ENCODE data around the gene DDHD1. TPM values are rescaled to one million over a fixed set of nuclear protein-coding genes. Genes with fewer than 3 reads are reported as not detected.

Gene DDHD1
- polyA plus RNA-seq, 1 experiment = 16.7 TPM

DNA sequence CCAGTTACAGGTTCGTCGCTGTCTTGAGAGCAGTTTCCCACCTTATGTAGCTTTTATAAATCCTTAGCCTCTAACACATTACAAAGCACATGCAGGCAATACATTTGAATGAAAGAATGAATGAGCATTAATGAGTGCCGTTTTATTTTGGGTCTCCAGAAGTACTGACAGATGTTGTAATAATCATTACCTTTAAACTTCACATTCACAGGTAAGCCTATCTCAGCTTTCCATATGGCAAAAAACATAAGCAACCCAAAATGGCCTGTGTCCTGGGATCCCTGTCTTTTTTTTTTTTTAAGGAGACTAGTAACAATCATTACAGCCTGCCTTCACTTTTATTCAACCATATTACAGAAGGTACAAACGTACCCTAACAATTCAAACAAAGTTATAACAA lies 149.3 kb downstream of the DDHD1 start:
- DNase-seq (ENCODE audit: low read depth, low spot score) = no peak
- H3K9me3 ChIP-seq (ENCODE audit: control insufficient read depth, insufficient read depth, low read length) = no peaks in the 10 kb centered on the region
- no peaks in the 10 kb centered on the region for H3K27me3 ChIP-seq (ENCODE audit: control insufficient read depth, insufficient read depth, low read length)
- POLR2A ChIA-PET = no interaction called here
- CTCF ChIA-PET = no interaction called here
- H3K4me3 ChIP-seq (ENCODE audit: low read depth, low read length) = no peak overlapping the region
- TF ChIP-seq, protein P1, sequence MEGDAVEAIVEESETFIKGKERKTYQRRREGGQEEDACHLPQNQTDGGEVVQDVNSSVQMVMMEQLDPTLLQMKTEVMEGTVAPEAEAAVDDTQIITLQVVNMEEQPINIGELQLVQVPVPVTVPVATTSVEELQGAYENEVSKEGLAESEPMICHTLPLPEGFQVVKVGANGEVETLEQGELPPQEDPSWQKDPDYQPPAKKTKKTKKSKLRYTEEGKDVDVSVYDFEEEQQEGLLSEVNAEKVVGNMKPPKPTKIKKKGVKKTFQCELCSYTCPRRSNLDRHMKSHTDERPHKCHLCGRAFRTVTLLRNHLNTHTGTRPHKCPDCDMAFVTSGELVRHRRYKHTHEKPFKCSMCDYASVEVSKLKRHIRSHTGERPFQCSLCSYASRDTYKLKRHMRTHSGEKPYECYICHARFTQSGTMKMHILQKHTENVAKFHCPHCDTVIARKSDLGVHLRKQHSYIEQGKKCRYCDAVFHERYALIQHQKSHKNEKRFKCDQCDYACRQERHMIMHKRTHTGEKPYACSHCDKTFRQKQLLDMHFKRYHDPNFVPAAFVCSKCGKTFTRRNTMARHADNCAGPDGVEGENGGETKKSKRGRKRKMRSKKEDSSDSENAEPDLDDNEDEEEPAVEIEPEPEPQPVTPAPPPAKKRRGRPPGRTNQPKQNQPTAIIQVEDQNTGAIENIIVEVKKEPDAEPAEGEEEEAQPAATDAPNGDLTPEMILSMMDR (IDR thresholded peaks at IDR 0.05; ENCODE audit: low read depth, low read length) = no peak
- H3K27ac ChIP-seq (ENCODE audit: low read depth, low read length) = no peak overlapping the region

- H3K27me3 ChIP-seq (ENCODE audit: control insufficient read depth, insufficient read depth, low read length) = no peaks in the 10 kb centered on the region
- CTCF ChIA-PET = interaction anchor here (0.6 to 1.1 kb wide), 3 partner anchors 20 to 175 kb away, joined by 3 to 8 read pairs (median 3); no protein-coding TSS in a partner anchor
- no peak for DNase-seq (ENCODE audit: low read depth, low spot score)
- TF ChIP-seq, protein P1 (IDR thresholded peaks at IDR 0.05; ENCODE audit: low read depth, low read length) = no peak
- H3K4me3 ChIP-seq (ENCODE audit: low read depth, low read length) = no peak overlapping the region
- POLR2A ChIA-PET = no interaction called here
- no peaks in the 10 kb centered on the region for H3K9me3 ChIP-seq (ENCODE audit: control insufficient read depth, insufficient read depth, low read length)
- H3K27ac ChIP-seq (ENCODE audit: low read depth, low read length) = no peak overlapping the region
Observed at GRCh38 chr14:53002576-53002975, 150.5 kb downstream of the DDHD1 start.

DNA sequence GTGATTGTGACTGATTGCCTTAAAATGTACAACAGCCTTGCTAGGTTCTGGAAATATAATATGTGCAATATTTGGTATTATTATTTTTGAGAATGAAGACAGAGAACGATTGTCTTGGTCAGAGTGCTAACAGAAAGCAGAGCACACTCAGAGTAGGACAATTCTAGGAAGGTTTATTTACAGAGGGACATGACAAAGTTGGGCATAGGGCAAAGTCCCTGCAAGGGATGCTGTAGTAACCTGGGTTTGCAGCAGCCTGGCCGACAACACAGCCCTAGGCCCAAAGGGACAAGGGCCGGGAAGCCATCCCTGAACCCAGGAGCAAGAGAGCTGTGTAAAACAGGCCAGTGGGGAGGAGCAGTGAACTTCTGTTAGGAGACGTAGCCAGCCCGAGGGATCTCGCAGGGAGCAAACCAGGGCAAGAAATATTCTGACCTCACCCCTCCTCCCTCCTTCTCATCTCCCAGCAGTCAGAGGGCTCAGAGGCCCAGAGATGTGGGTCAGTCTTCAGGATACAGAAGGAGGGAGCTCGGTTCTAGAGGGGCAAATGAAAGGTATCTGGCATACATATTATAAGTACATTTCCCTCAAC lies 151.2 kb downstream of the DDHD1 start:
- no peaks in the 10 kb centered on the region for H3K27me3 ChIP-seq (ENCODE audit: control insufficient read depth, insufficient read depth, low read length)
- DNase-seq (ENCODE audit: low read depth, low spot score) = no peak
- TF ChIP-seq, protein P1 (IDR thresholded peaks at IDR 0.05; ENCODE audit: low read depth, low read length) = no peak
- POLR2A ChIA-PET = no interaction called here
- CTCF ChIA-PET = interaction anchor here (0.6 to 1.1 kb wide), 2 partner anchors 19 to 53 kb away, joined by 3 to 8 read pairs; no protein-coding TSS in a partner anchor
- no peaks in the 10 kb centered on the region for H3K9me3 ChIP-seq (ENCODE audit: control insufficient read depth, insufficient read depth, low read length)
- H3K27ac ChIP-seq (ENCODE audit: low read depth, low read length) = no peak overlapping the region
- H3K4me3 ChIP-seq (ENCODE audit: low read depth, low read length) = no peak overlapping the region

DNA sequence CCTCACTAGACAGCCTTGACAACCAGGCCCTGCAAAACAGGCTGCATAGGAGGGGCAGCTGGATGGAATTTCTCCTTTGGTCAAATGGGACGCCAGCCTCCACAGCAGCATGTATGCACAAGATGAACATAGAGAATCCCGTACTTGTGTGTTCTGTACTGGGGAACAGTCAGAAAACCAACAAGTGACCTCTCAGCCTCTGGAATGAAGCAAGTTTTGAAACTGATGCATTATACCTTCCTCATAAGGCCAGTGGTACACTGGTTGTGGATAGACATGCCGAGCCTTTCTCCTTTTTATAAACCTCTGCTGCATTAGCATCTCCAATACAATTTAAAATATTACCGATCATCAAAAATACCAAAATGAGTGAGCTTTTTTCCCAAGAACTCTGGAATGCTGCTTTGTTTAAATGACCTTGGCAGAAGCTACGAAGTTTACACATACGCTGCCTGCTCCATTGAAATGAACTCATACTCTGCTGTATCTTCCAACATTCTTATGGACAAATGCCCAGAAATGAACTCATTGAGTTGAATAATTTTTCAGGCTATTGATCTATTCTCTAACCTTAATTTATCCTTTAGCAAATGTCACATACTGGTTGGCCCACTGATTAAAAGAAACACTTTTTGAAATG lies 154.6 kb downstream of the DDHD1 start:
- DNase-seq (ENCODE audit: low read depth, low spot score) = peak; percentile 88
- TF ChIP-seq, protein P1 (IDR thresholded peaks at IDR 0.05; ENCODE audit: low read depth, low read length) = no peak
- no peaks in the 10 kb centered on the region for H3K9me3 ChIP-seq (ENCODE audit: control insufficient read depth, insufficient read depth, low read length)
- H3K27me3 ChIP-seq (ENCODE audit: control insufficient read depth, insufficient read depth, low read length) = no peaks in the 10 kb centered on the region
- POLR2A ChIA-PET = interaction anchor here (1.1 kb wide), 1 partner anchor 13 kb away, joined by 6 read pairs; no protein-coding TSS in a partner anchor
- CTCF ChIA-PET = interaction anchor here (1.3 kb wide), 1 partner anchor 57 kb away, joined by 3 read pairs; no protein-coding TSS in a partner anchor
- peak overlapping the region; percentile 21; the same call in 1 of the 2 replicates for H3K4me3 ChIP-seq (ENCODE audit: low read depth, low read length)
- H3K27ac ChIP-seq (ENCODE audit: low read depth, low read length) = peak overlapping the region; percentile 92

DNA sequence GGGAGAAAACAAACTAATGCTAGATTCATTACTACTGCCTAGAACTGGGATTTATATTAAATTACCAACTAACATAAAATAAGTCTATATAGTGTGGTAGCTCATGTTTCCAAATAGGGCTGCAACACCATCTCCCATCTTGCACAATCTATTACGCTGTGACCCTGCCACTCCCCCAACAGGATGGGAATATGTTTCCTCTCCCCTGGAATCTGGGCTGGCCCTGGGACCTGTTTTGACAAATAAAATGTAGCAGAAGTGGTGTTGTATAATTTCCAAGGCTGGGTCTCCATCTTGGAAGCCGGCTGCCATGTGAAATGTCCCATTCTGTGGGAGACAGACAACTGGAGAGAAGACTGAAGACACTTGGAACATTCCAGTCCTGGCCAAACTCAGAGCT lies 156.6 kb downstream of the DDHD1 start:
- TF ChIP-seq, protein P1 (IDR thresholded peaks at IDR 0.05; ENCODE audit: low read depth, low read length) = no peak
- H3K27me3 ChIP-seq (ENCODE audit: control insufficient read depth, insufficient read depth, low read length) = no peaks in the 10 kb centered on the region
- H3K27ac ChIP-seq (ENCODE audit: low read depth, low read length) = no peak overlapping the region
- POLR2A ChIA-PET = no interaction called here
- DNase-seq (ENCODE audit: low read depth, low spot score) = no peak
- CTCF ChIA-PET = no interaction called here
- H3K4me3 ChIP-seq (ENCODE audit: low read depth, low read length) = no peak overlapping the region
- no peaks in the 10 kb centered on the region for H3K9me3 ChIP-seq (ENCODE audit: control insufficient read depth, insufficient read depth, low read length)

Data from AG04450 (cell line).